Measurements from ENCODE around the gene FER1L5.

Gene FER1L5

DNA sequence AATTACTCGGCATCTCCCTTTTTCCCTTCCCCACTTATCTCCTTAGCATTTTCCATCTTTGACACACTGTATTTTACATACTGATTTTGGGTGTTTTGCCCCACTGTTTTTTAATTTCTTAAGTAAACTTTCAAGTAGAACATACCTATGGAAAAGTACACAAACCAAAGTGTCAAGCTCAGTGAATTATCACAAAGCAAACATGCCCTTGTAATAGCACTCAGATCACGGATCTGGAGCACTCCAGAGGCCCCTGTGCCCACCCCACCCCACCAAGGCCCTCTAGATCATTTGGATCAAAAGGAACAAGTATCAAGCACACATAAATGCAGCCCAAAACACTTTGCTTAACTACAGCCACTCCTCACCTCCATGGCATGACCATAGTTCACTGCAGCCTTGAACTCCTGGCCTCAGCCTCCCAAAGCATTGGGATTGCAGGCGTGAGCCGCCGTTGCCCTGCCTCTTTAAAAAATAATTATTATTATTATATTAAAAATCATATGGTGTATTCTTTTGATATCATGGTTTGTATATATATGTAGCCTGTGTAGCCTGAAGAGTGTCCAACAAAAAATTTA lies 38.1 kb downstream of the FER1L5 start:
- no peak for DNase-seq (ENCODE audit: low spot score)

GRCh38 chr2:96681540-96681939 lies 39.0 kb downstream of the FER1L5 start:
- no peak for DNase-seq (ENCODE audit: low spot score)

- DNase-seq (ENCODE audit: low spot score): no peak
These were observed 40.7 kb downstream of the FER1L5 start for GRCh38 chr2:96683307-96683706.

GRCh38 chr2:96683972-96684820 lies 41.6 kb downstream of the FER1L5 start:
- DNase-seq (ENCODE audit: low spot score): peak; percentile 55

DNA sequence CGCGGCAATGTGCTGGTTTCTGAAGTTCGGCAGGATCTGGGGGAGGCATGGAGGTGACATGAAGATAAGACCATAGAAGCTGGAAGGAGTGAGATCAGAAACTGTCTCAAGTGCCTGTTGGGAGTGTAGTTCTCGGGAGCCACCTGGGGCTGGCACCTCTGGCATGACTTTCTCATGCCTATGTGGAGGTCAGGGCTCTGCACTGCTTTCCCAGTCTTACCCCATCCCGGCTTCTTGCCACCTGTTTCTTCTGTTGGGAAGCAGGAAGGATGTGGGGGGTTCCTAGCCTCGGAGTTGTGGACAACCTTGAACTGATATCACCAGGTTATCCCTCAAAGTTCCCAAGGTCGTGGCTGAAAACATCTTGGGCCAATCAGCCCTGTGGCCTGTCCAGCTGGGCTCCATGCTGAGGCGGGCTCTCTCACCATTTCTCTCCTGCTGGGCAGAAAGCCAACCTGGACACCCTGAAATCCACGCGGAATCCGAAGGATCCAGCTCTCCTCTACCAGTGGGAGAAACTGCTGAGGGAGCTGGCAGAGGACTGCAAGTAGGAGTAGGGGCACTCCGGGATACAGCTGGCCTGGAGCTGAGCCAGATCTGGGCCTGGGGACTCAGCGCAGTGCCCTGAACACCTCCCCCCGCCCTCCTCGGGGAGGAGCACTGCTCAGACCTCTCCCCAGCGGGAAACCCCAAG lies 42.5 kb downstream of the FER1L5 start:
- no peak for DNase-seq (ENCODE audit: low spot score)

GRCh38 chr2:96685577-96686459 lies 43.3 kb downstream of the FER1L5 start:
- DNase-seq (ENCODE audit: low spot score): peak; percentile 75

DNA sequence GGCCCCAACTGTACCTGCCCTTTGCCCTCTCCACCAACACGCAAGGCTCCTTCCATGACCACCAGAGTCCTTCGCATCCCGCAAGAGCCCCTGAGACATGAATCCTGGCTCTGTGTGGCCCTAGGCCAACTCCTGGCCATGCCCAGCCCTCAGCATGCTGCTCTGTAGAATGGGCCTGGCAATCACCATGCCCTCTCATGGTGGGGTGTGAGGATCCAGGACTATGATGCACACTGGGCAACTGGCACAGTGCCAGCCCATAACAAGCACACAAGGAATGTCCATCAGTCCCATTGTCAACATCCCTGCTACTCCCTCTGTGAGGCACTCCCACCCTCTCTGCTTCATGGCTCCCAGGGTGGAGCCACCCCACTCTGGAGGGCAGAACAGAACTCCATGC lies 44.7 kb downstream of the FER1L5 start:
- no peak for DNase-seq (ENCODE audit: low spot score)

DNA sequence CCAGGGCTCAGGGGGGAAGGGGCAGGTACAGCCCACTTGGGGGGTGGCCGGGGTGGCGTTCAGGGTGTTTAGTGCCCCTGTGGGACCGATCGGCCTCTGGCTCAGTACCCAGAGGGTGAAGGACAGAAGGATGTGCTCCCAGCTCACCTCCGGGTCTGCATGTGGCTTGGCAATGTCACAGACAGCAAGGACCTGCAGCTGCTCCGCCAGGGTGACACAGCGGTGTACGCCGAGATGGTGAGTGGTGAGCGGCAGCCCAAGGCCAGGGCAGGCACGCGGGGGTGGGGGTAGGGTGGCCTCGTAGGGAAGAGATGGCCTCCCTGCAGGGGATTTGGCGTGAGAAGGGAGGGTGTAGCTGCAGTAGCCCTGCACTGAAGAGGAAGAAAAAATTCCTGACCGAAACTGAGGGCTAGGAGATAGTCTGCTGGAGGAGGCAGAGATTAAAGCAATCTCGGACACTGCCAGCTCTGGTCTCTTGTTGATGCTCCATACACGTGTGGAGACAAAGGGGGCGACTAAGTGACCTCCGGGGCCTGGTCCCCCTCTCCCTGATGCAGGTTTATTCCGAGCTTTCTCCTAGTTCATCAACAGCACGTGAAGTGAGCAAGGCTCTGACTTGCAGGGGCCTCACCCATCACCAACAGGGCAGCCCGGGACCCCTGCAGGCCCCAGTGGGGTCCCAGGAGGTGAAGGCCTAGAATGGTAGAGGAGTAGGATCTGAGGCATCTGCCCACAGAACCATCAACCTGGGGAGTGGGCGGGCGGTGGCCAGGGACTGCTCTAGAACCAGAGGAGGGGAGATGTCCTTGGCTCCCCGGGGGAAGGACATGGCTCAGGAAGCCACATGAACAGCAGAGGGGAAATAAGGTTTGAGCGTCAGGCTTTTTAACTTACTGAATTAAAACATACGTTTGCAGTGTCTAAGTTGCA lies 45.4 kb downstream of the FER1L5 start:
- DNase-seq (ENCODE audit: low spot score): no peak

- DNase-seq (ENCODE audit: low spot score): no peak
These were observed 46.3 kb downstream of the FER1L5 start for GRCh38 chr2:96688649-96689430.

- DNase-seq (ENCODE audit: low spot score): no peak
These were observed 46.9 kb downstream of the FER1L5 start for GRCh38 chr2:96689431-96689991.

DNA sequence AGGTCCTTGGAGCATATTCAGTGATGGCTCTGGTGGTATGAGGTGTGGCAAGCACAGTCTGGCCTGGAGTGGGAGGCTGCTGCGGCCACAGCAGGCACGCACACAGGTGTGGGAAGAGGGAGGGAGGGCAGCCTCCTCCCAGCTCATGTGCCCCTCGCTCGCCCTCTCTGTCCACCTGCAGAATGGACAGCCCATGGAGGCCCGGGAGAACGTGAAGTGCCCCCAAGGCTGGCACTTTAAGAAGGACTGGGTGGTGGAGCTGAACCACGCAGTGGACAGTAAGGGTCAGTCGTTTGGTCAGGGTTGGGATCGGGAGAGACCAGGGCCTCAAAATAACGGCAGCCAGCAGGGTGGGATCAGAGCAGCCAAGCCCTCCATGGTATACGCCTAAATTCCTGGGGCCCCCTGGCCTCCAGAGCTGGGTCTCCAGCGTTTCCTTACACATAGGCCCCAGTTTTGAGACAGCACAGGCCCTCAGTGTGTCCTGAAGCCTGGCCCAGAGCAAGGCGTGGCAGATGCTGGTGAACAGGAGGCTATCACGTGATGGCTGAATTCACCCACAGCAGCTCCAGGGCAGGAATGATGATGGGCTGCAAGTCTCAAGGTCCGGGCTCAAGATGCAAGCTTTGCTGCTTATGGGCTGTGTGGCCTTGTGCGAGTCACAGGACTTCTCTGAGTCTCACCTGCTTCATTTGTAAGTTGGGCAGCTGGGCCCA lies 47.9 kb downstream of the FER1L5 start:
- DNase-seq (ENCODE audit: low spot score): no peak

DNA sequence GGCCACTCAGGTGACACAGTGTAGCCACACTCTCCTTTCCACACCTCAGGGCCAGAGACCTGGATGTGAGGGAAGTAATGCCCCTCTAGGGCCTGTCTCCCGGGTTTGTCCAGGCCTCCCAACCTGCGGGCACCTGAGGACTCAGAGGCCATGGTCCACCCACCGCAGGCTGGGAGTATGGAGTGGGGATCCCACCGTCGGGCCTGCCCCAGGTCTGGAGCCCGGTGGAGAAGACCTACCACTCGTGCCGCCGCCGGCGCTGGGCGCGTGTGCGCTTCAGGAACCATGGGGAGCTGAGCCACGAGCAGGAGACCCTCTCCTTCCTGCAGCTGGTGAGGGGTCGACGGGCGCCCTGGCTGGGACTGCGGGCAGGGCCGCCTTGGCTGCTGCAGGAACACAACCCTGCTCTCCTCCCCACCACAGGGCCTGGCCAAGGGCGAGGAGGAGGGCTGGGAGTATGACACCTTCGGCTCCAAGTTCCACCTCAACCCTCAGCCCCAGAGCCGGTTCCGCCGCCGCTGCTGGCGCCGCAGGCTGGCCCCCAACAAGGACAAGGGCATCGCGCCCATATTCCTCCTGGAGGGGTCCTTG lies 48.6 kb downstream of the FER1L5 start:
- DNase-seq (ENCODE audit: low spot score): no peak

DNA sequence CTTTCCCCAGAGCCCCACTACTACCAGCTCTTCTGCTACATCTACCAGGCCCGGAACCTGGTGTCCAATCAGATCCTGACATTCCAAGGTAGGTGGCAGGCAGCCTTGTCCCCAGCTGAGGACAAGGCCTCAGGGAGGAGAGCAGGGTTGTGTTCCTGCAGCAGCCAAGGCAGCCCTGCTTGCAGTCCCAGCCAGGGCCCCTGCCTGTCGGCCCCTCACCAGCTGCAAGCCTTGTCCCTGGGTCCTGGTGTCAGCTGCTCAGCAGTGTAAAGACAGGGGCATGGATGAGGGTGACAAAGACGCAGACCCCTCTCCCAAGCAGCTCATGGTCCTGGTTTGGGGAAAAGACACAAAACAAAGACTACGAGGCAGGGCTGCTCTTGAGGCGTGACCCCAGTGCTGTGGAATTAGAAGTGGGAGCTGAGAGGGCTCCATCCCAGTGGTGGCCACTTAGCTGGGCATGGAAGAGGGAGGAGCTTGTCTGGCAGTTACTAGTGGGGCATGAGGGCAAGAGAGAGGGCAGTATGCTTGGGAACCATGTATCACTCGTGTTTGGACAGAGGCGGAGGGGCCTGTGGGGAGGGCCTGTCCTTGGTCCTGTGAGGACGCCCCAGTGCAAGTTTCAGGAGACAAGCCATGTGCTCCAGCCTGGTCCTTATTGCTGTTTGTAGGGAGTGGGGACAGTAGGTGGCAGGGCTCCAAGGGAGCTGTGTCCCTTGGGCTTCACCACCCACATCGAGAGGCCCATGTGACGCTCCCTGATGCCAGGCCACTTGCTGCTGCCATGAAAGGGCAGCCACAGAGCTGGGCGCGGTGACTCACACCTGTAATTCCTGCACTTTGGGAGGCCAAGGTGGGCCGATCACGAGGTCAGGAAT lies 49.8 kb downstream of the FER1L5 start:
- no peak for DNase-seq (ENCODE audit: low spot score)

DNA sequence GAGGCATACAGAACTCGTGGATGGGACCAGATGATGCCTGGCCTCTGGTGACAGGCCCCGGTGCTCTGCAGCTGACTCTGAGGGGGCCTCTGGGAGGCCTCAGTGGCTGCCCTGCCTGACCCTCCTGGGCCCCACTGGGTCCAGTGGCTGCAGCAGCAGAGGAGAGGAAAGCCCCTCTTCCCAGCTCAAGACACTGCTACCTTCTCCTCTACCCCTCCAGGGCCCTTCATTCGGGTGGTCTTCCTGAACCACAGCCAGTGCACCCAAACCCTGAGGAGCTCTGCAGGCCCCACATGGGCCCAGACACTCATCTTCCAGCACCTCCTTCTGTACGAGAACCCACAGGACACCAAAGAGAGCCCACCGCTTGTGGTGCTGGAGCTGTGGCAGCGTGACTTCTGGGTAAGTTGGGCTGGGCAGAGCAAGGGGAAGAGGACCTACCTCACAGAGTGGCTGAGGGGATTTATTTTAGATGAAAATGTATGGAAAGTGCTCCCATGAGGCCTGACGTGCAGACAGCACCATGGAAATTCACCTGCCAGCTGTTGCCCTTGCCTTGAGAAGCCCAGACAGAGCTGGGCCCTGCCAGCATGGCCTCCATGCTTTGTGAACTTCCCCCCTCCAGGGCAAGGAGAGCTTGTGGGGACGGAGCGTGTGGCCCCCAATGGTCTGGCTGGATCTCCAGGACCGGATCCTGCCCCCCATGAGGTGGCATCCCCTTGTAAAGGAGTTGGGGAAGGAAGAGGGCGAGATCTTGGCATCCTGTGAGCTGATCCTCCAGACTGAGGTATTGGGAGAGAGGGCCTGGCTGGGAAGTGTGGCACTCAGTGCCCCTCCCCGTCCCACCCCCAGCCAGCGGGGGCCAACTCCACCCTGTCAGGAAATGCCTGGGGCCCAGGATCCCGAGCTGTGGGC lies 51.0 kb downstream of the FER1L5 start:
- no peak for DNase-seq (ENCODE audit: low spot score)

DNA sequence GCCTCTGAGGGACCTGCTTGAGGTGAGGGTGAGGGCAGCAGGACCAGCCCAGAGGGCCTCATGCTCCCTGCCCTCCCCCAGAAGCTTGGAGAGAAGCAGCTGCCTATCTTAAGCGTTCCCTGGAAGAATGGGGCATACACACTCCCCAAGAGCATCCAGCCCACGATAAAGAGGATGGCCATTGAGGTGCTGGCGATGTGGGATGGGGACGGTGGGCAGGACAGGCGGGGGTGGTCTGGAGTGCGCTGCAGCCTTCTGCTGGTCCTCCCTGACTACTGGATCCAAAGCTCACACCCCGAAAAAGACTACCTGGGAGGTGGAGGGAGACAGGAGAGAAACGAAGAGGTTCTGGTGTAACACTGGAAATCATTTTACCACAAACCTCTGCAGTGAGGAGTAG lies 51.7 kb downstream of the FER1L5 start:
- no peak for DNase-seq (ENCODE audit: low spot score)

DNA sequence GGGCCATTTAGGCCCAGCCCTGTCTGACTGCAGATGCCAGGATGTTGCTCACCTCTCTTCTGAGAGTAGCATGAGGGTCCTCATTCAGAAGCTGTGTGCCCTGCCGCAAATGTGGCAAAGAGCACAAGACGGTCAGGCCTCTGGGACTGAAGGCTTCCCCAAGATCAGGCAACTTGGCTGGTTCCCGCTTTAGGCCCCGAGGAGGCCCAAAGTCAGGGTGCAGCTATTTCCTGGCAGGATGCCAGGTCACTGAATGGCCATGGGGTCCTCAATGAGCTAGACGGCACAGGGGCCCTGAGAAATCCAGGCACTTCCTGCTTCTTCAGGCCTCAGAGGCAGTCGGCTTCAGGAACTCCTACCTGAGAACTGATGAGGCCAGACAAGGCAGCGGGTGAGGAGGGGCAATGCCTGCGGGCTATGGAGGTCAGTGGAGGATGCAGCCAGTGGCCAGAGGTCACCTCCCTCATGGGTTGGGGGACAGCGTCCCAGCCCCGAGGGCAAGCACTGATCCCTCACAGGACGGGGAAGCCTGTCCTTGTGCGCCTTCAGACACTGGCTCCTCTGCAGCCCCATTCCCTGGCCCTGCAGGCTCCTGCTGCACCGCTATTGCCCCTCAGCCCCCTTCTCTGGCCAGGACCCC lies 52.4 kb downstream of the FER1L5 start:
- no peak for DNase-seq (ENCODE audit: low spot score)
